HEK293T (cell line): ENCODE data around the gene ADAMTS8.

Experiments
- CTCF ChIA-PET: fragments of 350-600 bp; formaldehyde crosslinking; extraction: SDS; loops from one replicate; lab custom pipeline; 2021; ENCODE audit warnings: antibody characterized with exemption, inconsistent platforms; lab: Yijun Ruan, JAX
- POLR2A ChIA-PET: fragments of 350-600 bp; formaldehyde crosslinking; extraction: SDS; loops from one replicate; lab custom pipeline; 2020; ENCODE audit warnings: antibody characterized with exemption, inconsistent platforms; lab: Yijun Ruan, JAX
- DNase-seq: peaks from one replicate; pipeline ENCODE4 v3.0.0; 2012; ENCODE audit warnings: mixed read lengths; ENCODE audit errors: extremely low spot score
- ARNT ChIP-seq: fragments of 450-650 bp; IDR thresholded peaks from 2 replicates; pipeline ENCODE4 v1.6.1; 2017; ENCODE audit warnings: mild to moderate bottlenecking
- BHLHE40 ChIP-seq: fragments of 450-650 bp; IDR thresholded peaks from 2 replicates; pipeline ENCODE4 v1.6.1; 2016; ENCODE audit warnings: mild to moderate bottlenecking, moderate library complexity, borderline replicate concordance
- CTBP1 ChIP-seq: fragments of 450-650 bp; IDR thresholded peaks from 2 replicates; pipeline ENCODE4 v1.6.1; 2016; ENCODE audit warnings: borderline replicate concordance
- ELF4 ChIP-seq: fragments of 450-650 bp; IDR thresholded peaks from 2 replicates; pipeline ENCODE4 v1.6.1; 2017; ENCODE audit warnings: antibody characterized with exemption
- FOXA1 ChIP-seq: fragments of 450-650 bp; IDR thresholded peaks from 2 replicates; pipeline ENCODE4 v1.6.1; 2016; ENCODE audit warnings: mild to moderate bottlenecking
- FOXK2 ChIP-seq: fragments of 450-650 bp; IDR thresholded peaks from 2 replicates; pipeline ENCODE4 v1.6.1; 2016; ENCODE audit warnings: mild to moderate bottlenecking
- FOXM1 ChIP-seq: fragments of 450-650 bp; IDR thresholded peaks from 2 replicates; pipeline ENCODE4 v1.6.1; 2017; ENCODE audit warnings: mild to moderate bottlenecking, borderline replicate concordance
- HDGF ChIP-seq: fragments of 450-650 bp; IDR thresholded peaks from 2 replicates; pipeline ENCODE4 v1.6.1; 2017; ENCODE audit warnings: antibody characterized with exemption, borderline replicate concordance
- L3MBTL2 ChIP-seq: fragments of 450-650 bp; conservative IDR thresholded peaks from 2 replicates; pipeline ENCODE4 v1.6.1; 2016; ENCODE audit warnings: mild to moderate bottlenecking
- LEF1 ChIP-seq: fragments of 450-650 bp; IDR thresholded peaks from 2 replicates; pipeline ENCODE4 v1.6.1; 2017; ENCODE audit warnings: mild to moderate bottlenecking, borderline replicate concordance
- NFRKB ChIP-seq: fragments of 450-650 bp; IDR thresholded peaks from 2 replicates; pipeline ENCODE4 v1.6.1; 2016; ENCODE audit warnings: mild to moderate bottlenecking, moderate library complexity
- SP1 ChIP-seq: fragments of 450-650 bp; IDR thresholded peaks from 2 replicates; pipeline ENCODE4 v1.6.1; 2017
- SUZ12 ChIP-seq: fragments of 450-650 bp; IDR thresholded peaks from 2 replicates; pipeline ENCODE4 v1.6.1; 2016; ENCODE audit warnings: mild to moderate bottlenecking
- TARDBP ChIP-seq: fragments of 450-650 bp; IDR thresholded peaks from 2 replicates; pipeline ENCODE4 v1.6.1; 2016
- ZNF384 ChIP-seq: fragments of 450-650 bp; IDR thresholded peaks from 2 replicates; pipeline ENCODE4 v1.6.1; 2016
- TF ChIP-seq, protein P1 (sequence below): fragments of 450-650 bp; IDR thresholded peaks from 2 replicates; pipeline ENCODE4 v1.6.1; 2016

Gene ADAMTS8

DNA sequence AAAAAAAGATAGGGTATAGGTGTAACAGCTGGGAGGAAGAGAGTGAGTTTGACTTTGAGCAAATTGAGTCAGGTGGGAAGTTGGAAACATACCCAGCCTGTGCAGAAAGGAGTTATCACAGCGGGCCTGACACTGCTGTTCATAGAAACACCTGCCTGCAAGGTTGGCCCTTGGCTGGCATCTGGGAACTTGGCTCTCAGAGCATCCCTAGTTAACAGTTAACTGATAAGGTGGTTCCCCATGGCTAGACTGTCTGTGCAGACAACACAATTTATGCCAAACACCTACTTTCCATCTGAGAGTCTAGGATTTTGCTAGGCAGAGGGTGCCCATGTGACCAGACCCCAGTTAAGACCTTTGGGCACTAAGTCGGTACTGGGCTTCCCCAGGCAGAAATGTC is 31.4 kb downstream of the ADAMTS8 start:
- POLR2A ChIA-PET, result no interaction called here
- CTCF ChIA-PET, result no interaction called here
- TF ChIP-seq ELF4 (no peak), FOXM1 (no peak), NFRKB (no peak), CTBP1 (no peak), LEF1 (no peak), FOXK2 (no peak), BHLHE40 (no peak), HDGF (no peak), L3MBTL2 (no peak), SUZ12 (no peak), FOXA1 (no peak), ZNF384 (no peak), SP1 (no peak), TARDBP (no peak), ARNT (no peak)
- DNase-seq, result no peak

DNA sequence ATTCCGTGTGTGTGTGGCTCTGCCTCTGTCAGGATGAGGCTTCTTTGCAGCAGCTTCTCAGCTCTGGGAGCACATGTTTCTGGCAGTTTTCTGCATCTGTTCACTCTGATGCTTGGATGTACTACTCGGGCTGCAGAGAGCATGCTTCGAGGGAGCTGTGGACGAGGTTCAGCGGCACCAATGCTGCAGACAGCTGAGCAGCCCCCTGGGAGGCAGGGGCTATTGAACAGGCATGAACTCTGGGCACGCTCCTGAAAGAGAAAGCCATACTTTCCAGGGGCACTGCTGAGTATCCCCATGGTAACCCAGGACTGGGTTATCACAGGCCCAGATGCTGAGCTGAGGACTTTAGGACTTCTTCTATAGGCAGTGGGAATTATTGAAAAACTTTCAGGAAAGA is 33.8 kb downstream of the ADAMTS8 start:
- ChIA-PET POLR2A (no interaction called here), CTCF (no interaction called here)
- TF ChIP-seq FOXM1, result no peak
- TF ChIP-seq SP1, result no peak
- TF ChIP-seq NFRKB, result no peak
- TF ChIP-seq ARNT, result no peak
- no peak for TF ChIP-seq BHLHE40
- TF ChIP-seq, protein P1, sequence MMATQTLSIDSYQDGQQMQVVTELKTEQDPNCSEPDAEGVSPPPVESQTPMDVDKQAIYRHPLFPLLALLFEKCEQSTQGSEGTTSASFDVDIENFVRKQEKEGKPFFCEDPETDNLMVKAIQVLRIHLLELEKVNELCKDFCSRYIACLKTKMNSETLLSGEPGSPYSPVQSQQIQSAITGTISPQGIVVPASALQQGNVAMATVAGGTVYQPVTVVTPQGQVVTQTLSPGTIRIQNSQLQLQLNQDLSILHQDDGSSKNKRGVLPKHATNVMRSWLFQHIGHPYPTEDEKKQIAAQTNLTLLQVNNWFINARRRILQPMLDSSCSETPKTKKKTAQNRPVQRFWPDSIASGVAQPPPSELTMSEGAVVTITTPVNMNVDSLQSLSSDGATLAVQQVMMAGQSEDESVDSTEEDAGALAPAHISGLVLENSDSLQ, result no peak
- TF ChIP-seq ELF4, result no peak
- no peak for TF ChIP-seq L3MBTL2
- no peak for TF ChIP-seq FOXK2
- TF ChIP-seq TARDBP, result no peak
- TF ChIP-seq ZNF384, result no peak
- no peak for DNase-seq

DNA sequence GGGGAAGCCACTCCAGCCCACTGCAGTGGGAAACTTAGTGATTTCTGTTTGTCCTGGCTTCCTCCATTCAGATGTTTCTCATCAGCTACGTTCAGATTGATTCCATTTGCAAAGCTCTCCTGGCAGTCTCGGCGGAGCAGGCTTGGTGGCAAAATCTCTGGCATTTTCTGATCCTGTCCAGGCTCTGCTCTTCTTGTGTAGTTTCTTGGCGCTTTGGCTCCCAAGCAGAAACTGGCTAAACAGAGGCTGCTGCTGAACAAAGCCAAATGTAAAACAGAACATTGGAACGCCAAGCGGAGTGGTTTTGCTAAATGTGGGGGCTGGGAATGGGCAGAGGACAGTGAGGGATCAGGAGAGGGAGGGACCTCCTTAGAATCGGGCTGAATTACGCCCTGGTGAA is 36.7 kb downstream of the ADAMTS8 start:
- POLR2A ChIA-PET, result no interaction called here
- no peak for TF ChIP-seq FOXK2

DNA sequence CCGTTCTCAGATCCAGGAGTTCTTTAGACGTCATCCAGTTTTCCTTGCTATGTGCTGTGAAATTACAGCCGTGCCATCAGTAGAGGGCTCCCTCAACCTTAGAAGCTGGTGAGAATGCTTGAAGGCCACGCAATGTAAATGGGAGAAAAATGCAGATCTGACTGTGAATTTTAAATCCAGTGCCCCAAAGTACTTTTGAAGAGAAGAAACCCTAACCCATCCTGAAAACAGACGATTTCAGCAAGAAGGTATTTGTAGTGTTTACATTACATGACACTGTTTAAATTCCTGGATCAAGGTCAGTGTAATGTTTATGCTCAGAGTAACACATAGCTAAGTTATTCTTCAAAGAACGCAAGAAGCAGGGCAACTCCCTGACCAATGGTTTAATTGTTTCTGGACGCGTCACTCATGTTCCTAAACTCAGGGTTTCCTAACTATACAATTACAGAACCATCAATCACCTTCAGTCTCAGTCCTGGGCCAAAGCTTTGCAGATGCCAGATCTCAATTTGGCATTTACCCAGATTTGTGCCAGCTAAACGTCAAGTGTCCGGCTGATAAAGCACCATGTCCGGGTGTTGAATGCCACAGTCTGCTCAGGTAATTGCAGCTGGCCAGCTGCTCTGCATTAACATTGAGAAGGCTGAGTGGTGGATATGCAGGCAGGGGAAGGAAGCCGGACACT is 38.2 kb downstream of the ADAMTS8 start:
- TF ChIP-seq LEF1 (no peak), NFRKB (no peak), SP1 (no peak), ZNF384 (no peak), ARNT (no peak), BHLHE40 (no peak), FOXK2 (no peak), ELF4 (no peak), HDGF (no peak), TARDBP (no peak), FOXM1 (no peak), CTBP1 (no peak), SUZ12 (no peak), L3MBTL2 (no peak)
- TF ChIP-seq, protein P1, result no peak
- peak; percentile 41 for DNase-seq
- ChIA-PET CTCF (interaction anchor here (0.6 to 1.4 kb wide), 5 partner anchors 45 to 472 kb away, joined by 3 to 5 read pairs (median 4); no protein-coding TSS in a partner anchor), POLR2A (no interaction called here)

More for the DNA sequence above, 36.7 kb downstream of the ADAMTS8 start:
- CTCF ChIA-PET, result no interaction called here
- DNase-seq, result no peak

DNA sequence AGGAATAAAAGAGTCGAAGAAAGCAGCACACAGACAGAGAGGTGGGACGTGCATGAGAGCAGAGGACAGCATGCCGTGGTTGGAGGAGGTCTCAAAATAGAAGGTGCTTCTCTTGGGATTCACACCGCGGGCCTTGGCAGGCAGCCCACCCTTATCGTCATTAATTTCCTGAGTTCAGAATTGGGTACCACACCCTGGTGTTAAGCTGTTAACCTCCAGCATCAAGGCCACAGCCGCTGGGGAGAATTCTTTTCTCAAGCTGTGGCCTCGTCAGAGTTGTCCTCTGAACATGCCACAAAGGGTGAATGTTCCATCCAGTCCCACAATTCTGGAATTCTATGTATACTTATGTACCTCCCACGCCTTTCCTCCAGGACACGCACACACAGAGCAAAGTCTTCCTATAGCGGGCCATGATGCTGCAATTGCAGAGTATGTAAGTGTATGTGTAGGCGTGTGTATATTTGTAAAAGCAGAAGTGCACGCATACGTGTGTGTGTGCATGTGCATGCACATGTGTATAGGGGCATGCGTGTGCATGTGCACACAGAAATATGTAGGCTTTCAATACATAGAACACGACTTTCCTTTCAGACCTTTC is 39.0 kb downstream of the ADAMTS8 start:
- POLR2A ChIA-PET, result no interaction called here
- CTCF ChIA-PET, result interaction anchor here (0.6 to 1.4 kb wide), 4 partner anchors 45 to 473 kb away, joined by 3 to 5 read pairs (median 4); no protein-coding TSS in a partner anchor

DNA sequence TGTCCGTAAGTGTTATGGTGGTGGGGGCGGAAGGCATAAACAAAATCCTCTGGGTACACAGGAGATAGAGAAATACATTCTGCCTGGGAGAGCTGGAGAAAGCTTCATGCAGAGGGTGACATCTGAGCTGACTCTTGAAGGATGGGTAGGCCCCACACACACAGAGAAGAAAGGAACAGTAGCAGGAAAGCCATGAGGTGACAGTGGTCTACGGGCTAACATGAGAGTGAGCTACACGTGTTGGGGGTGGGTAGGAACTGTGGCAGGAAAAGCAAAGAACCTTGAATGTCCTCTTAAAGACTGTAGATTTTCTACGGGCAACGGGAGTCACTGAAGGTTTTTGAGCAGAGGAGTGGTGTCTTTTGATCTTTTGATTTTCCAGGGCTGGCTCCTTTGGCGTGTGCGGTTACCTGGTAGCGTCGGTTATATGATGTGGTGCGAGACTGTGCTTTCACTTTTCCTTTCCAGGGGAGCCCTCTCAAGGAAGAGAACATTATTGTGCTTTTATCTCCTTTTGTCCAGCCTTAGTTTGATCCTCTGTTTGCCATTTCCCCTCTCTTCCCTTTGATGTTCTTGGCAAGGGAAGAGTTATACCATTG is 39.7 kb downstream of the ADAMTS8 start:
- TF ChIP-seq HDGF (no peak), SUZ12 (no peak), TARDBP (no peak), ZNF384 (no peak), NFRKB (no peak), ARNT (no peak), CTBP1 (no peak), BHLHE40 (no peak), FOXA1 (no peak), FOXK2 (no peak), ELF4 (no peak), L3MBTL2 (no peak), SP1 (no peak), FOXM1 (no peak), LEF1 (no peak)
- TF ChIP-seq, protein P1, result no peak
- no peak for DNase-seq
- ChIA-PET CTCF (no interaction called here), POLR2A (no interaction called here)

More for the DNA sequence above, 39.0 kb downstream of the ADAMTS8 start:
- DNase-seq, result no peak
- TF ChIP-seq FOXK2 (no peak), HDGF (no peak), FOXA1 (no peak), SP1 (no peak), L3MBTL2 (no peak), LEF1 (no peak), NFRKB (no peak), BHLHE40 (no peak), ARNT (no peak)
